Measurements from ENCODE around the gene OBP2B. TPM values are rescaled to one million over a fixed set of nuclear protein-coding genes. Genes with fewer than 3 reads are reported as not detected.
"Not testable (repeated sequence)": the region's sequence is repeated elsewhere in the genome, so short reads cannot be mapped to it uniquely, and the experiment has no call there.

Gene OBP2B, protein sequence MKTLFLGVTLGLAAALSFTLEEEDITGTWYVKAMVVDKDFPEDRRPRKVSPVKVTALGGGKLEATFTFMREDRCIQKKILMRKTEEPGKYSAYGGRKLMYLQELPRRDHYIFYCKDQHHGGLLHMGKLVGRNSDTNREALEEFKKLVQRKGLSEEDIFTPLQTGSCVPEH
- total RNA-seq (2014; rRNA removed; shearing (Covaris generic); ENCODE audit: low replicate concordance): not detected in 2 replicates

DNA sequence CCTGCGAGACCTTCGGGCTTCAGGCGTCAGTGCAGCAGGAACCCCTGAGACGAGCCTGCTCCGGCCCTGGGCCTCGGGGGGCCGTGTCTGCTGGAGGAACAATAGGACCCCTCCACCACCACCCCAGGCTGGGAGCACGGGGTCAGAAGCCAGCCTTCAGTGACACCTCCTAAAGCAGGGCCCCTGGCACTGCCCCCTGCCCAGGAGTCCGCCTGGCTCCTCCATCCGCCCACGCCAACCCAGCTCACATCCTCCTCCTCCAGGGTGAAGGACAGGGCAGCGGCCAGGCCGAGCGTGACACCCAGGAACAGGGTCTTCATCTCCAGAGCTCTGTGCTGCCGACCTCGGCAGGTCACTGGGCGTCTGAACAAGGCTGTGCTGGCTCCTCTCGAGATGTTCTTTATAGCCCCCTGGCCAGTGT, at the start of gene OBP2B:
Gene OBP2B (minus strand): TSS at position 371 of the 421 bp plus-strand sequence. CDS start 51 bp downstream, at position 320.
- not testable (repeated sequence) for H2AFZ ChIP-seq (ENCODE audit: low read length); H3K9me2 ChIP-seq (replicated peaks; ENCODE audit: insufficient read depth, low read length); H4K20me1 ChIP-seq (ENCODE audit: insufficient read depth, low read depth, low read length); H3K79me2 ChIP-seq (ENCODE audit: low read length); H3K36me3 ChIP-seq (ENCODE audit: insufficient read depth, low read length); H3K9me3 ChIP-seq (ENCODE audit: low read length); H3K9ac ChIP-seq (ENCODE audit: low read length); H3K4me1 ChIP-seq (ENCODE audit: low read length); H3K27ac ChIP-seq (ENCODE audit: low read length); H3K4me3 ChIP-seq (ENCODE audit: low read length); DNase-seq; H3K27me3 ChIP-seq (ENCODE audit: low read length); H3K4me2 ChIP-seq (ENCODE audit: low read depth, low read length, poor library complexity, severe bottlenecking)

DNA sequence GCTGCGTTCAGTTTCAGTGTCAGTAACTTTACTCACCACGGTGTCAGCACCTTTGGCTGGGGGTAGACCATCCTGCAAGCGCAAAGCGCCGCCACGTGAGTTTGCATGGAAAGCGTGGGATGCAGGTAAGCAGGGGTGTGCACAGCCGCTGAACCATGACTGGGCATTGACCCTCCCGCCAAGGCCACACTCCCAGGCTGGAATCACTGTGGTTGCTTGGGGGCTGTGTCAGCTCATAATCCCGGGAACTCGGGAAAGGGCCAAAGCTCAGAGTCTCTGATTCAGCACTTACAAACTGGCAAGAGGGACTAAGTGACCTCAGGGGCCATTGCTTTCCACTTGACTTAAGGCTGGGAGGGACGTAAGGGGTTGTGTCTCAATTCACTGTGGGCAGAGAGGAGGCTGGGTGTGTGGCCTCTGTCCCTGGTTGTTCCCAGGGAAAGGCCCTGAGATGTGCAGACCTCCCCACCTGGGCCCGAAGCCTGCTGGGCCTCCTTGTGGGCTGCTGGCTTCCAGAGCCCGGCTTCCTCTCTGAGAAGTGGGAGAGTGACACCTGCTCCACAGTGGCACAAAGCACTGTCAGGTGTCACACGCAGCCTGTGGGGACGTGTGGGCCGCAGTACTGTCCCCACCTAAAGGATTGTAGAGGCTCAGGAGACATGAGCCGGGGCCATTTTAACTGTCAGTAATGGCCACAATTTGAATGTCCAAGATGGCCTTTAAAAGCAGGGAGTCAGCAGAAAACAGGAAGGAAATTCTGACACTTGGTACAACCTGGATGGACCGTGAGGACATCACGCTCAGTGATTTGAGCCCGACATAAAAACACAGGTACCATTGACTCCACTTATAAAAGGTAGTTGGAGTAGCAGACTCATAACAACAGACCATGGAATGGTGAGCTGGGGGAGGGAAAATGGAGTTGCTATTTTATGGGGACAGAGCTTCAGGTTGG, 49.3 kb upstream of the OBP2B start:
- Histone ChIP-seq H3K36me3 (ENCODE audit: insufficient read depth, low read length) (no peaks in the 10 kb centered on the region), H3K4me2 (ENCODE audit: low read depth, low read length, poor library complexity, severe bottlenecking) (no peak overlapping the region), H3K27me3 (ENCODE audit: low read length) (no peaks in the 10 kb centered on the region), H3K9me3 (ENCODE audit: low read length) (no peaks in the 10 kb centered on the region), H3K9me2 (replicated peaks; ENCODE audit: insufficient read depth, low read length) (no peaks in the 10 kb centered on the region), H2AFZ (ENCODE audit: low read length) (no peak overlapping the region), H3K79me2 (ENCODE audit: low read length) (no peaks in the 10 kb centered on the region), H4K20me1 (ENCODE audit: insufficient read depth, low read depth, low read length) (no peaks in the 10 kb centered on the region), H3K4me1 (ENCODE audit: low read length) (no peaks in the 10 kb centered on the region), H3K9ac (ENCODE audit: low read length) (no peak overlapping the region), H3K27ac (ENCODE audit: low read length) (no peak overlapping the region), H3K4me3 (ENCODE audit: low read length) (no peak overlapping the region)
- no peak for DNase-seq

DNA sequence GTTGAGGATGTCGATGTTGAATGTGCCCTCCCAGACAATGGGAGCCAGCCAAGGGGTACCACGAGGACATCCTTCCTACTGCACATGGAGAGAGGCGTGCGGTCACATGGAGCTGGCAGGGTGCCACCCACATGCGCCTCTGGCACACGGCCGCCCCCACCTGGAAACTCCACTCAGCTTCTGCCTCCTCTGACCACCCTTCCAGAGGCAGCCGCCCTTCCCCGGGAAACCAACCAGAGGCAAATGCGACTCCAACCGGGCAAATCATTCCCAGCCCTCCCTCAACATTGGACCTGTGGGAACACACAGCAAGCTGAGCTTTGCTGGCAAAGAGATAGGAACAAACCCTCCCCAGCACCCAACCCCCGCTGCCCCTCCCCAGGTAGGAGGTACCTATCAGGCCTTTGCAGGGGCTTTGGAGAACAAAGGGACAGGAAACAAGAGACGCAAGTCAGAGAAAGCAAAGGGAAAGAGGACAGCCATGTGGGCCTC, 48.5 kb upstream of the OBP2B start:
- Histone ChIP-seq H3K4me1 (ENCODE audit: low read length) (no peaks in the 10 kb centered on the region), H3K79me2 (ENCODE audit: low read length) (no peaks in the 10 kb centered on the region), H3K4me3 (ENCODE audit: low read length) (no peak overlapping the region), H2AFZ (ENCODE audit: low read length) (no peak overlapping the region), H3K27me3 (ENCODE audit: low read length) (no peaks in the 10 kb centered on the region), H3K9ac (ENCODE audit: low read length) (no peak overlapping the region), H3K27ac (ENCODE audit: low read length) (no peak overlapping the region), H3K9me2 (replicated peaks; ENCODE audit: insufficient read depth, low read length) (no peaks in the 10 kb centered on the region), H3K36me3 (ENCODE audit: insufficient read depth, low read length) (no peaks in the 10 kb centered on the region), H3K4me2 (ENCODE audit: low read depth, low read length, poor library complexity, severe bottlenecking) (no peak overlapping the region), H4K20me1 (ENCODE audit: insufficient read depth, low read depth, low read length) (no peaks in the 10 kb centered on the region), H3K9me3 (ENCODE audit: low read length) (no peaks in the 10 kb centered on the region)
- DNase-seq: no peak

DNA sequence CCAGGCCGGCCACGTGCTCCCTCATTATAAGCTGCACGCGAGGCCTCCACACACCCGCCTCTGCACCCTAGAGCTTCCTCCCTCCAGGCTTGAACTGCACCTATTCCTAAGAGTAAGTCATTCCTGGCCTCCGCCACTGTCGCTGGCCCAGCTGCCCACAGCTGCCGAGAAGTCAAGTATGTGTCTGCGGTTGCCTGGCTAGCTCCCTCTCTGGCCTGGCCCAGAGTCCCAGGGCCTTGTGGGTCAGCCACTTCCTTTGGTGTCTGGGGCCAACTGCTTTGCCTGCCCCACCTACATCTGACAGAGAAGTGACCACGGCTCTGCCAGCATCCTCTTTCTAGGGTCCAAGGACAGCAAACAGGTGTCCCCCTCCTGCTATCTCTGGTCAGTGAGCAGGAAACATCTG, 47.6 kb upstream of the OBP2B start:
- no peak for DNase-seq
- no peaks in the 10 kb centered on the region for H3K9me3 ChIP-seq (ENCODE audit: low read length)
- H3K4me1 ChIP-seq (ENCODE audit: low read length): no peaks in the 10 kb centered on the region
- no peaks in the 10 kb centered on the region for H3K27me3 ChIP-seq (ENCODE audit: low read length)
- no peak overlapping the region for H3K4me3 ChIP-seq (ENCODE audit: low read length)
- H3K27ac ChIP-seq (ENCODE audit: low read length): no peak overlapping the region
- H3K79me2 ChIP-seq (ENCODE audit: low read length): no peaks in the 10 kb centered on the region
- no peak overlapping the region for H2AFZ ChIP-seq (ENCODE audit: low read length)
- H3K36me3 ChIP-seq (ENCODE audit: insufficient read depth, low read length): no peaks in the 10 kb centered on the region
- no peak overlapping the region for H3K9ac ChIP-seq (ENCODE audit: low read length)
- no peak overlapping the region for H3K4me2 ChIP-seq (ENCODE audit: low read depth, low read length, poor library complexity, severe bottlenecking)
- no peaks in the 10 kb centered on the region for H3K9me2 ChIP-seq (replicated peaks; ENCODE audit: insufficient read depth, low read length)
- no peaks in the 10 kb centered on the region for H4K20me1 ChIP-seq (ENCODE audit: insufficient read depth, low read depth, low read length)

DNA sequence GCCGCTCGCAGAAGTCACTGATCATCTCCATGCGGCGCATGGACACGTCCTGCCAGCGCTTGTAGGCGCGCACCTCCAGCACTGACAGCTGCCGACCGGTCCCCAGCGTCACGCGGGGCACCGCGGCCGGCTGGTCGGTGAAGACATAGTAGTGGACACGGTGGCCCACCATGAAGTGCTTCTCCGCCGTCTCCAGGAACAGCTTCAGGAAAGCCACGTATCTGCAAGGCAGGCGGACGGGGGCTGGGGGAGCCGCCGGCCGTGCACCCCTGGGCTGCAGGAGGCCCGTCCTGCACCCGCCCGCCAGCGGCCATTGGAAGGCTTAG, 47.0 kb upstream of the OBP2B start:
- H3K4me3 ChIP-seq (ENCODE audit: low read length): no peak overlapping the region
- H3K27me3 ChIP-seq (ENCODE audit: low read length): no peaks in the 10 kb centered on the region
- H4K20me1 ChIP-seq (ENCODE audit: insufficient read depth, low read depth, low read length): no peaks in the 10 kb centered on the region
- H3K9me2 ChIP-seq (replicated peaks; ENCODE audit: insufficient read depth, low read length): no peaks in the 10 kb centered on the region
- H3K36me3 ChIP-seq (ENCODE audit: insufficient read depth, low read length): no peaks in the 10 kb centered on the region
- H3K4me2 ChIP-seq (ENCODE audit: low read depth, low read length, poor library complexity, severe bottlenecking): no peak overlapping the region
- H3K27ac ChIP-seq (ENCODE audit: low read length): no peak overlapping the region
- H2AFZ ChIP-seq (ENCODE audit: low read length): no peak overlapping the region
- no peaks in the 10 kb centered on the region for H3K4me1 ChIP-seq (ENCODE audit: low read length)
- no peak for DNase-seq
- H3K9me3 ChIP-seq (ENCODE audit: low read length): no peaks in the 10 kb centered on the region
- no peaks in the 10 kb centered on the region for H3K79me2 ChIP-seq (ENCODE audit: low read length)
- H3K9ac ChIP-seq (ENCODE audit: low read length): no peak overlapping the region

DNA sequence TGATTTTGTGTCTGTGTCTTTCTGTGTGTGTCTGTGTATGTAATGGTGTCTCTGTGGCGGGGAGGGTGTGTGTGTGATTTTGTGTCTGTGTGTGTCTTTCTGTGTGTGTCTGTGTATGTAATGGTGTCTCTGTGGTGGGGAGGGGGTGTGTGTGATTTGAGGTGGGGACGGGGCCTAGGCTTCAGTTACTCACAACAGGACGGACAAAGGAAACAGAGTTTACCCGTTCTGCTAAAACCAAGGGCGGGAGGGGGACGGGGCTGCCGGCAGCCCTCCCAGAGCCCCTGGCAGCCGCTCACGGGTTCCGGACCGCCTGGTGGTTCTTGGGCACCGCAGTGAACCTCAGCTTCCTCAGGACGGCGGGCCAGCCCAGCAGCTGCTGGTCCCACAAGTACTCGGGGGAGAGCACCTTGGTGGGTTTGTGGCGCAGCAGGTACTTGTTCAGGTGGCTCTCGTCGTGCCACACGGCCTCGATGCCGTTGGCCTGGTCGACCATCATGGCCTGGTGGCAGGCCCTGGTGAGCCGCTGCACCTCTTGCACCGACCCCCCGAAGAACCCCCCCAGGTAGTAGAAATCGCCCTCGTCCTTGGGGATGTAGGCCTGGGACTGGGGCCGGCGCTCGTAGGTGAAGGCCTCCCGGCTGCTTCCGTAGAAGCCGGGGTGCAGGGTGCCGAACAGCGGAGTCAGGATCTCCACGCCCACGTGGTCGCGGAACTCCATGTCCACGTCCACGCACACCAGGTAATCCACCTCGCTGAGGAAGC, 46.5 kb upstream of the OBP2B start:
- H4K20me1 ChIP-seq (ENCODE audit: insufficient read depth, low read depth, low read length): no peaks in the 10 kb centered on the region
- no peaks in the 10 kb centered on the region for H3K27me3 ChIP-seq (ENCODE audit: low read length)
- H3K4me1 ChIP-seq (ENCODE audit: low read length): no peaks in the 10 kb centered on the region
- no peaks in the 10 kb centered on the region for H3K9me3 ChIP-seq (ENCODE audit: low read length)
- H3K4me3 ChIP-seq (ENCODE audit: low read length): no peak overlapping the region
- H2AFZ ChIP-seq (ENCODE audit: low read length): no peak overlapping the region
- no peak for DNase-seq
- H3K79me2 ChIP-seq (ENCODE audit: low read length): no peaks in the 10 kb centered on the region
- H3K9me2 ChIP-seq (replicated peaks; ENCODE audit: insufficient read depth, low read length): no peaks in the 10 kb centered on the region
- H3K9ac ChIP-seq (ENCODE audit: low read length): no peak overlapping the region
- H3K27ac ChIP-seq (ENCODE audit: low read length): no peak overlapping the region
- H3K4me2 ChIP-seq (ENCODE audit: low read depth, low read length, poor library complexity, severe bottlenecking): no peak overlapping the region
- H3K36me3 ChIP-seq (ENCODE audit: insufficient read depth, low read length): no peaks in the 10 kb centered on the region

DNA sequence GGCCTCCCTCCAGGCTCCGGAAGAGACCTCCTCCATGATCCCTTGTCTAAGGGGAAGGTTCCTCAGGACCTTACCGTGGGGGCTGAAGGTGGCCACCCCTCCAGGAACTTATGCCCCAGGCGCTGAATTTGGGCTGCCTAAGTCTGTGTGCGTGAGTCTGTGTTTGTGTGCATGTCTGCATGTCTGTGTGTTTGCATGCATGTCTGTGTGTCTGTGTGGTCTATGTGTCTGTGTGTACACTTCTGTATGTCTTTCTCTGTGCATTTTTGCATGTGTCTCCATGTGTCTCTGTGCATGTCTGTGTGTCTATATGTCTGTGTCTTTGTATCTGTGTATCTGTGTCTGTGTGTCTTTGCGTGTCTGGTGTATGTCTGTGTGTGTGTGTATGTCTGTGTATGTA, 45.4 kb upstream of the OBP2B start:
- DNase-seq: no peak
- Histone ChIP-seq H3K4me1 (ENCODE audit: low read length) (no peaks in the 10 kb centered on the region), H3K9ac (ENCODE audit: low read length) (no peak overlapping the region), H3K4me2 (ENCODE audit: low read depth, low read length, poor library complexity, severe bottlenecking) (no peak overlapping the region), H2AFZ (ENCODE audit: low read length) (no peak overlapping the region), H3K79me2 (ENCODE audit: low read length) (no peaks in the 10 kb centered on the region), H3K4me3 (ENCODE audit: low read length) (no peak overlapping the region), H3K36me3 (ENCODE audit: insufficient read depth, low read length) (no peaks in the 10 kb centered on the region), H4K20me1 (ENCODE audit: insufficient read depth, low read depth, low read length) (no peaks in the 10 kb centered on the region), H3K9me3 (ENCODE audit: low read length) (no peaks in the 10 kb centered on the region), H3K27me3 (ENCODE audit: low read length) (no peaks in the 10 kb centered on the region), H3K27ac (ENCODE audit: low read length) (no peak overlapping the region), H3K9me2 (replicated peaks; ENCODE audit: insufficient read depth, low read length) (no peaks in the 10 kb centered on the region)

DNA sequence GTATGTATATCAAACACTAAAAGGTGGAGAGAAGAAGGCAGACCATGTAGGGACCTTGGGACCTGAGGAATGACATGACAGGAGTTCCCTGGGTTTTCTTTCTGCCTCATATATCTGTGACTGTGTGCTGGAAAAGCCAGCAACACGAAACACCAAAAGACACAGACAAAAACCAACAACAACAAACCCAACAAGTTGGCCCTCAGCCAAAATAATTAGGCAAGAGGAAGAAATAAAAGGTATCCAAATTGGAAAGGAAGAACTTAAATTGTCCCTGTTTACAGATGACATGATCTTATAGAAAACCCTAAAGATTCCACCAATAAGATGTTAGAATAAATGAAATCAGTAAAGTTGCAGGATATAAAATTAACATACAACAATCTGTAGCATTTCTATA, 44.2 kb upstream of the OBP2B start:
- no peak overlapping the region for H3K4me3 ChIP-seq (ENCODE audit: low read length)
- H3K27me3 ChIP-seq (ENCODE audit: low read length): peaks cover 2% of the 10 kb centered on the region; the same call in 1 of the 2 replicates
- no peaks in the 10 kb centered on the region for H3K9me2 ChIP-seq (replicated peaks; ENCODE audit: insufficient read depth, low read length)
- no peaks in the 10 kb centered on the region for H4K20me1 ChIP-seq (ENCODE audit: insufficient read depth, low read depth, low read length)
- H3K4me1 ChIP-seq (ENCODE audit: low read length): no peaks in the 10 kb centered on the region
- no peak overlapping the region for H3K27ac ChIP-seq (ENCODE audit: low read length)
- DNase-seq: no peak
- H2AFZ ChIP-seq (ENCODE audit: low read length): no peak overlapping the region
- no peaks in the 10 kb centered on the region for H3K9me3 ChIP-seq (ENCODE audit: low read length)
- H3K4me2 ChIP-seq (ENCODE audit: low read depth, low read length, poor library complexity, severe bottlenecking): no peak overlapping the region
- H3K9ac ChIP-seq (ENCODE audit: low read length): no peak overlapping the region
- H3K36me3 ChIP-seq (ENCODE audit: insufficient read depth, low read length): no peaks in the 10 kb centered on the region
- H3K79me2 ChIP-seq (ENCODE audit: low read length): no peaks in the 10 kb centered on the region

Data from Karpas-422 (cell line).